COR-L47 (cell line): ENCODE data around the gene BRAT1.

ENCODE experiments used
- DNase-seq: peaks from one replicate; lab custom pipeline; 2025; lab: John Stamatoyannopoulos, UW

The BRAT1 gene

GRCh38 chr7:2495418-2496299, 59.7 kb downstream of the BRAT1 start:
- DNase-seq: no peak

- DNase-seq: no peak
These were observed 60.9 kb downstream of the BRAT1 start for GRCh38 chr7:2494191-2495130.

GRCh38 chr7:2493205-2494164, 61.8 kb downstream of the BRAT1 start:
- DNase-seq: no peak

GRCh38 chr7:2492038-2492437, 63.3 kb downstream of the BRAT1 start:
- DNase-seq: no peak

GRCh38 chr7:2490181-2490651, 65.1 kb downstream of the BRAT1 start:
- DNase-seq: no peak

GRCh38 chr7:2488681-2489080, 66.6 kb downstream of the BRAT1 start:
- DNase-seq: no peak

- DNase-seq: no peak
These were observed 67.1 kb downstream of the BRAT1 start for GRCh38 chr7:2488272-2488645.
